ENCODE data around the gene FAM200A. TPM values are rescaled to one million over a fixed set of nuclear protein-coding genes. Genes with fewer than 3 reads are reported as not detected.
A peak's percentile ranks its signal among the peaks of the same experiment; 100 is the strongest.
"Not testable (repeated sequence)": the region's sequence is repeated elsewhere in the genome, so short reads cannot be mapped to it uniquely, and the experiment has no call there.

FAM200A gene
- total RNA-seq, 1 donor from 2014 or later, result 6.8 TPM

DNA sequence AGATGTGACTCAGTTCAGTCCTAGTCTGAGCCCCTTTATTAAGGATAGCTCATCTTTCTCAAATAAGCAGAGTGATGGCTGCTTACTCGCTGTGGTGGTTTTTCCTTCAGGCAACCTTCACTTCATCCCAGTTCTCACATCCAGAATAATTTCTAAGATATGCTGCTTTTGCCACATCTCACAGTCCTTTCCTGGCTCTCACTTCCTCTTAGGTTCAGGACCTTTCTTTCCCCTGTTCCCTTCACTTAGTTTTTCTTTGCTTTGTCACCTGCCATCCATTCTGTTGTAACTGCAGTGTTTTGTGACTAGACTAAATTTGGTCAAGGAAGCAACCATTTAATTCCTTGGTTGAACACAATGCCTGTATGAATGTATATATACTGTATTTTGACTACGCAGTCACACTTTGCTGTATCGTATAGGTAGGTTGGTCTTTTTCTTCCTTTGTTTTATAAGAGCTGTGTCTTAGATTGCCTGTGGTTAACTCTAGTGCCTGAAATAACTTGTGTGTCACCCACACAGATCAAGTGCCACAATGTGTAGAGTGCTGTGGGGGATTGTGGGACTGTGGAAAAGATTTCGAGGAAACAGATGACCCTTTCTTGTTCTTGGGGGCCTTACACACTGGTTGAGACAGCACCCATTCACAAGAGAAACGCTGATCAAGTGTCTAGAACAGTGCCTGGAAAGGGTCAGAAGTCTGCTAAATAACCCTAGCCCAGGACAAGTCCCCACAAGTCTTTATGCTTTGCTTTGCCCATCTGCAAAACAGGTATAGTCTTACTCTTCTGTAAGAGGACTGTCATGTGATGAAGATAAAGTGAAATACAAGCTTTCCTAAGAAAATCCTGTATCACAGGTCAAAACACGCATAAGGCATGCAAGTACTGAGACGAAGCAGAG is 9.2 kb upstream of the FAM200A start:
- ATAC-seq (no peak), DNase-seq (ENCODE audit: missing footprints) (no peak)
- intact Hi-C loops (cut with DNase I), result no loop called here

DNA sequence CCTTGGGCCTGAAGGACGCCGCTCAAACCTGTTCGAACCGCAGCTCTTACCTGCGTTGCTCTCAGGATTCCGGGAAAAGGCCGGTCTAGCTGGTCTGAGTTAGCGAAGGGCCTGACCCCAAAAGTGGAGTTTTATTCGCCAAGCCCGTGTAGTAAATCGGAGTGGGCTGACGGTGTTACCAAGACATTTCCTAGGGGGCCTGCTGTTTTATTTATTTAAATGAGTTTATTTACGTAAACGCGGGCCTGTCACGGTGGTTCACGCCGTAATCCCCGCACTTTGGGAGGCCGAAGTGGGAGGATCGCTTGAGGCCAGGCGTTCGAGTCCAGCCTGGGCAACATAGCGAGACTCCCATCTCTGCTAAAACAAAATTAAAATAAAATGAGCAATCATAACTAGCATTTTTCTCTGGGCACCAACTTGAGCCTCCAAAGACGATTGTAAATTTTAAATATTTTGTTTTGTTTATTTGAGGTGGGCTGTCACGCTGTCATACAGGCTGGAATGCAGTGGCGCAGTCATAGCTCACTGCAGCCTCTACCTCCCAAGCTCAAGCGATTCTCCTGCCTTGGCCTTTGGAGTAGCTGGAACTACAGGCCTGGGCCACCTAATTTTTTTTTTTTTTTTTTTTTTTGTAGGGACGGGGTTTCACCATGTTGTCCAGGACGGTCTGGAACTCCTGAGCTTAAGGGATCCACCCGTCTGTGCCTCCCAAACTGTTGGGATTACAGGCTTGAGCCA is 7.4 kb upstream of the FAM200A start:
- no peak for DNase-seq (ENCODE audit: missing footprints)
- intact Hi-C loops (cut with DNase I), result no loop called here
- ATAC-seq, result no peak

DNA sequence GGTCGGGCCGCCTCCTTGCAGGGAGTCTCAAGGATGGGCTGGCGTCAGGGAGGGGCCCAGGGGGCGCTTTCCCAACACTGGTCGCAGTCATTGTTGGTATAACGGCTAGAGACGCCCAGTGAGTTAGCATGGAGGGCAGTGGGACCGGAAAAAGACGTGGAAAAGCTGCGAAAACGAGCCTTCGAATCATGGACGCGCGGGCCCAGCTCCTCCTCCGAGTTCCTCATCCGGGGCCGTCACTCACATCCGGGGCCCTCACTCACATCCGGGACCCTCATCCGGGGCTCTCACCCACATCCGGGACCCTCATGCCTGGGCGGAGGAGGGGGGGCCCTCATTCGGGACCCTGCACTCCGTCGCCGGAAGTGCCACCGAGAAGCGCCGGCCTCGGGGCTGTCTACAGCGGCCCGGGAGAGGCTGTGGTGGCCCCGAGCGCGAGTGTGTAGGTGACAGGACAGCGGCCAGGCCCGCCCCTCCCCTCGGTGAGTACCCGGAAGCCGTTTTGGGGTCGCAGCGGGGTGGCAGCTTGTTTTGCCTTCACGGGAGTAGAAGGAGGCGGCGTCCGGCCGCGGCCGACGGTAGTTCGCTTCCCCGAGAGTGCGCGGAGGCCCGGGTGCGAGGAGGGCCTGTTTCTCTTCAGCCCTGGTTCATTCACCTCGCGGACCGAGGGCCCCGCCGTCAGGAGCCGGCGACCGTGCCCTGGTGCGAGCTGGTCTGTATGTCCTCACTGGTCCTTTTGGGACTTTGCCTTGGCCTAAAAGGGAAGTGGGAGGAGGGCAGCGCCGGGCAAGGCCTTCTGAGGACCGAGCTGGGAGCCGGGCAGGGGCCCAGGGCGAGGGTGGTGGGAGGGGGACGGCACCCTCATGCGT is 6.6 kb upstream of the FAM200A start, which contains the start of gene ZNF655:
ZNF655 (plus strand) TSS at position 337 of the 869 bp plus-strand sequence. CDS start 1,918 bp downstream, outside the sequence.
- intact Hi-C loops (cut with DNase I), result no loop called here
- peak; percentile 98 for ATAC-seq
- DNase-seq (ENCODE audit: missing footprints), result peak; percentile 94

DNA sequence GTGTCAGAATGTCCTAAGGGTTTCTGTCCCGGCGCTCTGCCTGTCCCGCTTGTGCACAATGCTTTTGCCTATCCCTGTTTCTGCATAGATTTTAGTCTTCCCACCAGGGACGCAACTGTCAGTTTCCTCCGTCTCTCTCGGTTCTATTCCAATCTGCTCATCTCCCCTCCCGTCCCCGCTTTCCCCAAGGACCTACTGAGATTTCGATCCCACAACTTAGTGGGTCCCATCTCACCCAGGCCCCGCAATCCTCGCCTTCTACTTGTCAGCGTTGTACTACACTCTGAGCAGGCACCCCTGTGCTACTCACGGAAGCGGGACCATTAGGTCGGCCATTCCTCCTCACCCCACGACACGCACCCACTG is 6.0 kb upstream of the FAM200A start:
- ATAC-seq (no peak), DNase-seq (ENCODE audit: missing footprints) (no peak)
- intact Hi-C loops (cut with DNase I), result no loop called here

DNA sequence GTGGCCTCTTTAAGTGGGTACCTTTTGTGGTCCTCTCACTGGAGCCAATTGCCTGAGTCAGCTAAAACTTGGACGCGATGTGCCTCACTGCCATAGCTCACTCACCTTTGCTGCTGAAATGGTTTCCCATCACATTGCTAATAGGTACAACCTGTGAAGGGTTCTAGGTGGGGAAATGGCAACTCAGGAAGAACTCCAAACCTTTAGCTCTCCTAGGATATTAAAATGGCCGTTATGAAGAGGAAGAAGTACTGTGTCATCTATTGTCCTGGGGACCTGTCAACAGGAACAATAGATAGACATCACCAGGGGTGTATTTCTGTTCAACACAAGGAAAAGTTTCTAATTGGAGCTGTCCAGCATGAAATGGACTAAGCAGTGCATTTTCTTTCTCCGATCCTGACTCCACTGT is 5.3 kb upstream of the FAM200A start:
- intact Hi-C loops (cut with DNase I), result no loop called here
- DNase-seq (ENCODE audit: missing footprints), result no peak
- ATAC-seq, result no peak

DNA sequence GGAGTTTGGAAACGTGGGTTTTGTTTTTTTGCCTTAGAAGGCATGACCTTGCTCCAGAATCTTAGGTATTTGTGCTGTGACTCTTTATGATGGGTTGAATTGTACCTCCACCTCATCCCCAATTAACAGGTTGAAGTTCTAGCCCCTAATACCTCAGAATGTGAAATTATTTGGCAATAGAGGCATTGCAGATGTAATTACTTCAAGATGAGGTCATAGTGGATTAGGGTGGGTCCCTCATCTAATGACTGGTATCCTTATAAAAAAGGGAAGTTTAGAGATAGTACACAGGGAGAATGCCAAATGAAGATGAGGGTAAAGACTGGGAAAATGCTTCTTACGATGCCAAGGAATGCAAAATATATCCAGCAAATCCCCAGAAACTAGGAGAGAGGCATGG is 3.0 kb upstream of the FAM200A start:
- DNase-seq (ENCODE audit: missing footprints), result no peak
- ATAC-seq, result no peak
- intact Hi-C loops (cut with DNase I), result loop anchor here (5.0 kb wide), 1 partner anchor 53 kb away; the partner anchor contains the start of genes ZKSCAN5 and ZNF394

DNA sequence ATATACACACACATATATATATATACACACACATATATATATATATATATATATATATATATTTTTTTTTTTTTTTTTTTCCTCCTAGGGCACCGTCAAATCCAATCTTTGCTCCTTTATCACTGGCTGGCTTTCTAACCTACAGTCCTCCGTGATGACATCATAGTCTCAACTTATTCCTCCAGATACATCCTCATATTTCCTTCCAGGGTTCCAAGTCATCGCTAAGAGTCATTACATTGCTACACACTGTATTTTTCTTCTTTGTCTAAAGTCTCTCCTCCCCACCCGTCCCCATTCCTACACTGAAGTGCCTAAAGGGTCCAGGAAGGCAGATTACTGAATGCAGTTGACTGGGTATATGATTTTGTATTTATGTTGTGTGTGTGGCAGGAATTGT is 1.1 kb upstream of the FAM200A start:
- no peak for DNase-seq (ENCODE audit: missing footprints)
- intact Hi-C loops (cut with DNase I), result loop anchor here (5.0 kb wide), 1 partner anchor 51 kb away; the partner anchor contains the start of genes ZKSCAN5 and ZNF394
- no peak for ATAC-seq

DNA sequence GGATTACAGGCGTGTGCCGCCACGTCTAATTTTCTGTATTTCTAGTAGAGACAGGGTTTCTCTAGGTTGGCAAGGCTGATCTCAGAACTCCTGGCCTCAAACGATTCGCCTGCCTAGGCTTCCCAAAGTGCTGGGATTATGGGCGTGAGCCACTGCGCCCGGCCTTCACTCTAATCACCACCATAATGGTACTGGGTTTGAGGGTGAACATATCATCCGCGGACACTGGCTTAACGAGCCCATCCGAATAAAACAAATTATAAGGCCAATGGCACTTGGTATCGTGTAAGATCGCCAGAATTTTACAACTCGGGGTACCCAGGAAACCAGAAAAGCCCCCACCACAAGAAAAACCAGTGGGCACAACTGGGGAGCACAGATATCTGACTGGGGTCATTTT is 580 bp downstream of the FAM200A start:
- intact Hi-C loops (cut with DNase I), result loop anchor here (5.0 kb wide), 1 partner anchor 49 kb away; the partner anchor contains the start of genes ZKSCAN5 and ZNF394
- ATAC-seq, result no peak
- DNase-seq (ENCODE audit: missing footprints), result no peak

DNA sequence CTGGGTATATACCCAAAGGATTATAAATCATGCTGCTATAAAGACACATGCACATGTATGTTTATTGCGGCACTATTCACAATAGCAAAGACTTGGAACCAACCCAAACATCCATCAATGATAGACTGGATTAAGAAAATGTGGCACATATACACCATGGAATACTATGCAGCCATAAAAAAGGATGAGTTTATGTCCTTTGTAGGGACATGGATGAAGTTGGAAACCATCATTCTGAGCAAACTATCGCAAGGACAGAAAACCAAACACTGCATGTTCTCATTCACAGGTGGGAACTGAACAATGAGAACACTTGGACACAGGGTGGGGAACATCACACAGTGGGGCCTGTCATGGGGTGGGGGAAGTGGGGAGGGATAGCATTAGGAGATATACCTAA is 2.4 kb downstream of the FAM200A start:
- intact Hi-C loops (cut with DNase I), result not testable (repeated sequence)

DNA sequence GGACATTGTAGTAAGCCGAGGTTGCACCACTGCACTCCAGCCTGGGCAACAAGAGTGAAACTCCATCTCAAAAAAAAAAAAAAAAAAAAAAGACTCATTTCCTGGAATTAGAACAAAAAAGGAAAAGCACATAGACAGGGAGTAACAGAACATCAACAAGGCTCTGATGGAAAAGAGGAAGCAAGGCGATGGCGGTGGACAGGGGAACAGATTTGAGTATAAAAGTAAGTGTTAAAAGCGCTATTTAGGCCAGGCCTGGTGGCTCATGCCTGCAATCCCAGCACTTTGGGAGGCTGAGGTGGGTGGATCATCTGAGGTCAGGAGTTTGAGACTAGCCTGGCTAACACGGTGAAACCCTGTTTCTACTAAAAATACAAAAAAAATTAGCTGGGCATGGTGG is 6.6 kb downstream of the FAM200A start:
- ATAC-seq; intact Hi-C loops (cut with DNase I); DNase-seq (ENCODE audit: missing footprints): not testable (repeated sequence)

More for the DNA sequence above, 2.4 kb downstream of the FAM200A start:
- not testable (repeated sequence) for ATAC-seq; DNase-seq (ENCODE audit: missing footprints)

DNA sequence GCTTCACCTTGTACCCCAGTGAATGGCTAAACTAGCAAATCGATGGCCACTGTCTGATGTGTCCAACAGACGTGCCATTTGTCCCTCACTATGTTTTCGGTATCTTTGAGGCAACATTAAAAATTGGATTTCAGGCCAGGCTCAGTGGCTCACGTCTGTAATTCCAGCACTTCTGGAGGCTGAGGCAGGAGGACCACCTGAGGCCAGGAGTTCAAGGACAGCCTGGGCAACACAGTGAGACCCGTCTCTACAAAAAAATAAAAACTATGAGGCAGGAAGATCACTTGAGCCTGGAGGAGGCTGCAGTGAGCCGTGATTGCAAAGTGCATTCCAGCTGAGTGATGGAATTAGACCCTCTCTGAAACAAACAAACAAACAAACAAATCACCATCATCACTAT is 8.0 kb downstream of the FAM200A start:
- ATAC-seq (no peak), DNase-seq (ENCODE audit: missing footprints) (no peak)
- intact Hi-C loops (cut with DNase I), result no loop called here

DNA sequence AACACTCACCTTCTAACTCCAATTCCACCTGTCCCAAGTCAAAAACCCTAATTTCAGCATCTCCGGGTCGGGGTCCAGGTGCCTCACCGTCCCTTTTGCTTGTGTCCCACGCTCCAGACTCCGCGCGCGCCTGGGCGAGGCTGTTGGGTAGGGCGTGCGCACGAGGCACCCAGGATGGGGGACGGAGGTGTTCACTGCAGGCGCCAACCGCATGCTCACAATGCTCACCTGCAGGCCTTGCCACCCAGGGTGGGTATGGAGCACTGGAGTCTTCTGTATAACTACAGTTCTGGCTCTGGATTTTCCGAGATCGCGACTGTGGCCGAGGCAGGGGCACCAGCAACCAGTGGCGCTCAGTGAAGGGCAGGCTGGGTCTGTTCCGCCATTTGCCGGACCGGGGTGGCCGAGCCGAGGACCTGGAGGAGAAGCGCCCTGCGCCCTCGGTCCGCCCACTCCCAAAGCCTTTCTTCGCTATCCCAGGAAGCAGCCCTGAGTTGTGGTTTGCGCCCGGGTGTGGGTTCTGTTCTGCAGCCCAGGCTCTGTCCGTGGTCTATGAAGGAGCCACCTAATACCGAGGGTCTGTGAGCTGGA is 8.7 kb downstream of the FAM200A start:
- intact Hi-C loops (cut with DNase I), result no loop called here
- no peak for ATAC-seq
- no peak for DNase-seq (ENCODE audit: missing footprints)

DNA sequence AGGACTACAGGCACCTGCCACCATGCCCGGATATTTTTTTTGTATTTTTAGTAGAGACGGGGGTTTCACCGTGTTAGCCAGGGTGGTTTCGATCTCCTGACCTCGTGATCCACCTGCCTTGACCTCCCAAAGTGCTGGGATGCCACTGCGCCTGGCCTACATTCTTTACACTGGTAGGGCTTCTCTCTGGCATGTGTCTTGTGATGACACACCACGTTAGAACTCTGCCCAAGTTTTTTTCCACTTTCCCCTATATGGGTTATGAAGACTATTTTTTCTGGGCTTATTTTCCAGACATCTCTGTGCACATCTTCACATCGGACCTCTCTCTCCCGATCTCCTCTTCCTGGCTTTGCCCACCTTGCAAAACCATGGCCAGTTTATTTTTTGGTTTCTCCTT is 10.7 kb downstream of the FAM200A start:
- DNase-seq (ENCODE audit: missing footprints) (no peak), ATAC-seq (no peak)
- intact Hi-C loops (cut with DNase I), result no loop called here

DNA sequence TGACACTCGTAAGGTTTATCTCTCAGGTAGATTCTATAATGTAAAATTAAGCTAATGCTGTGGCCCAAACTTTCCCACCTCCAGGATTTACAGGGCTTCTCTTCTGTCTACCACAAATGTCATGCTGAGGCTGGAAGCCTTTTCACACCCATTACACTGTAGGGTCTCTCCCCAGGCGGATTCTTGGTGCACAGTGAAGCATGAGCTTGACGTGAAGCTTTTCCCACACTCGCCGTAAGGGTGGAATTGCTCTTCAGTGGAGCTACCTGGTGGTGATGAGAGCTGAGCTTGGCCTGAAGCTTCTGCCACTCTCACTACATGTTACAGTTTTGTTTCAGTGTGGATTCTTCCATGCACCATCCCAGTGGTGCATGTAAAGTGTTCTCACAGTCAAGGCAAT is 11.4 kb downstream of the FAM200A start:
- no peak for ATAC-seq
- intact Hi-C loops (cut with DNase I), result no loop called here
- no peak for DNase-seq (ENCODE audit: missing footprints)

DNA sequence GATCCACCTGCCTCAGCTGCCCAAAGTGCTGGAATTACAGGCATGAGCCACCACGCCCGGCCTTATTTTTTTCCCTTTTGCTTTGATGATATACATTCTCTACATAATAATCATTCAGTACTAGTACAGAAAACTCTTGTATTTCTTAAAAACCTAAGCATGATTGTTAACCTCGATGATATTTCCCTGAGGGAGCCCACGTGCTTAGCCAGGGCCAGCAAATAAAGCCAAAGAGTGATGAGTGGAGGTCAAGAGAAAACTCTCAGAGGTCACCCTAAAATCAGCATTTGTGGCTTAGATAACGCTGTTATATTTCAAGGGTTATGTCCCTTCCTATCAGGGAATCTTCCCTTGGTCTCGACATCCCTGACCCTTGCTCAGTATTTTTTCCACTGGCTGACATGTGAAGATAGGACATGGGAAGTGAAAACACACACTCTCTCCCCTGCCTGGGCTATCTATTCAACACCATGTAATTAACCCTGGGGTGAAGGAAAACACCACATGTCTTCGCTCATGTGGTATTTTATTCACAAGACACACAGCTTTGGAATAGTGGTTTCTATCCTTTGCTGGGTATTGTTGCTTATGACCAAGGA is 12.6 kb downstream of the FAM200A start:
- intact Hi-C loops (cut with DNase I), result no loop called here
- ATAC-seq, result no peak
- DNase-seq (ENCODE audit: missing footprints), result no peak

DNA sequence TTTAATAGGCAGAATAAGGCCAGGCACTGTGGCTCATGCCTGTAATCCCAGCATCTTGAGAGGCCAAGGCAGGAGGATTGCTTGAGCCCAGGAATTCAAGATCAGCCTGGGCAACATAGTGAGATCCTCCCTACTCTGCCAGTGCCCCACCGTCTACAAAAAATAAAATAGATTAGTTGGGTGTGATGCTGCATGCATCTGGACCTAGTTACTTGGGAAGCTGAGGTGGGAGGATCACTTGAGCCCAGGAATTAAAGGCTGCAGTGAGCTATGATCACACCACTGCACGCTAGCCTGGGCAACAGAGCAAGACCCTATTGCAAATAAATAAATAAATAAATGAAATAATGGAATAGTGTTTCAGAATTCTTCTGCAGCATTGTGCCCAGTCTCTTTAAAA is 16.2 kb downstream of the FAM200A start:
- DNase-seq (ENCODE audit: missing footprints) (no peak), ATAC-seq (no peak)
- intact Hi-C loops (cut with DNase I), result no loop called here

DNA sequence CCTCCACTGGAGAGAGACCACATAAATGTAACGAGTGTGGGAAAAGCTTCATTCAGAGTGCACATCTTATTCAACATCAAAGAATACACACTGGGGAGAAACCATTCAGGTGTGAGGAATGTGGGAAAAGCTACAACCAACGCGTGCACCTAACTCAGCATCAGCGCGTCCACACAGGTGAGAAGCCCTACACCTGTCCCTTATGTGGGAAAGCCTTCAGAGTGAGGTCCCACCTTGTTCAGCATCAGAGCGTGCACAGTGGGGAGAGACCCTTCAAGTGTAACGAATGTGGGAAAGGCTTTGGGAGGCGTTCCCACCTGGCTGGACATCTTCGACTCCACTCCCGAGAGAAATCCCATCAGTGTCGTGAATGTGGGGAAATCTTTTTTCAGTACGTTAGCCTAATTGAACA is 20.6 kb downstream of the FAM200A start:
- DNase-seq (ENCODE audit: missing footprints), result no peak
- intact Hi-C loops (cut with DNase I), result no loop called here
- no peak for ATAC-seq

All from Right ventricle myocardium inferior (tissue), 1 donor.